ENCODE measurements around the gene UBE2G1. TPM values are rescaled to one million over a fixed set of nuclear protein-coding genes. Genes with fewer than 3 reads are reported as not detected.
"Not testable (repeated sequence)": the region's sequence is repeated elsewhere in the genome, so short reads cannot be mapped to it uniquely, and the experiment has no call there.

Gene UBE2G1
- polyA plus RNA-seq, 2 of the 4 experiments (the other 2 are of a cell fraction), result 86.2 to 117 TPM

GRCh38 chr17:4369557-4370230, 3.2 kb upstream of the UBE2G1 start:
- ChIA-PET POLR2A (no interaction called here), CTCF (interaction anchor here (0.6 to 1.5 kb wide), 2 partner anchors 13 to 48 kb away, joined by 3 read pairs; no protein-coding TSS in a partner anchor)
- FAIRE-seq, result no peak
- Histone ChIP-seq H3K27ac (no peak overlapping the region), H3K9me3 (no peaks in the 10 kb centered on the region), H3K4me1 (peaks cover 6% of the 10 kb centered on the region), H3K4me2 (no peak overlapping the region), H3K4me3 (no peak overlapping the region)
- WGBS (ENCODE audit: missing lambda C conversion rate), result 91% methylated on average over 16 of the region's 16 CpGs
- no peak for TF ChIP-seq ZNF302 (CRISPR knock-in tag; IDR thresholded peaks at IDR 0.05)
- TF ChIP-seq NFE2L2 (conservative IDR thresholded peaks at IDR 0.05; ENCODE audit: low read length), result no peak
- TF ChIP-seq SREBF2 (IDR thresholded peaks at IDR 0.05), result no peak
- no peak for TF ChIP-seq ATOH8 (CRISPR knock-in tag; IDR thresholded peaks at IDR 0.05; ENCODE audit: low read depth)
- no peak for DNase-seq (ENCODE audit: low read depth in 1 of 2, low spot score in 1 of 2)
- no peak for ATAC-seq

DNA sequence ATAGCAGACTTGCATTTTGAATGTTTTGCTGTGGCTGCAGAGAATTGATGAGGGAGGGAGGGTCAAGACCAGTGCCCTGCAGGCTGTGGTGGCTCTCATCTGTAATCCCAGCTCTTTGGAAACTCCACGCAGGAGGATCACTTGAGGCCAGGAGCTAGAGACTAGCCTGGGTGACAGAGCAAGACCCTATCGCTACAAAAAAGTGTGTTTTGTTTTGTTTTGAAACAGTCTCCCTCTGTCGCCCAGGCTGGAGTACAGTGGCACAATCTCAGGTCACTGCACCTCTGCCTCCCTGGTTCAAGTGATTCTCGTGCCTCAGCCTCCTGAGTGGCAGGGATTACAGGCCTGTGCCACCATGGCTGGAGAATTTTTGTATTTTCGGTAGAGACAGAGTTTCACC, 1.9 kb upstream of the UBE2G1 start:
- FAIRE-seq, result no peak
- ChIA-PET CTCF (interaction anchor here (0.6 to 2.2 kb wide), 3 partner anchors 11 to 138 kb away, joined by 4 to 6 read pairs (median 4); no protein-coding TSS in a partner anchor), POLR2A (no interaction called here)
- no peak overlapping the region for H3K4me2 ChIP-seq
- WGBS (ENCODE audit: missing lambda C conversion rate), result 86% methylated on average over 5 of the region's 5 CpGs
- no peak overlapping the region for H3K4me3 ChIP-seq
- H3K4me1 ChIP-seq, result peaks cover 10% of the 10 kb centered on the region
- no peak for ATAC-seq
- no peak overlapping the region for H3K27ac ChIP-seq
- no peaks in the 10 kb centered on the region for H3K9me3 ChIP-seq
- DNase-seq (ENCODE audit: low read depth in 1 of 2, low spot score in 1 of 2), result no peak
- no peak for TF ChIP-seq RCOR1 (IDR thresholded peaks at IDR 0.05; ENCODE audit: low read depth, low read length)

DNA sequence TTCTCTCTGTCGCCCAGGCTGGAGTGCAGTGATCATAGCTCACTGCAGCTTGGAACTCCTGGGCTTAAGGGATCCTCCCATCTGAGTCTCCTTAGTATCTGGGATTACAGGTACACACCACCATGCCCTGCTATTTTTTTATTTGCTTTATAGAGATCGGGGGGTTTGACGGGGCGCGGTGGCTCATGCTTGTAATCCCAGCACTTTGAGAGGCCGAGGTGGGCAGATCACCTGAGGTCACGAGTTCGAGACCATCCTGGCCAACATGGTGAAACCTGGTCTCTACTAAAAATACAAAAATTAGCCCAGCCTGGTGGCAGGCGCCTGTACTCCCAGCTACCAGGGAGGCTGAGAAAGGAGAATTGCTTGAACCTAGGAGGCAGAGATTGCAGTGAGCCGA, 702 bp upstream of the UBE2G1 start:
- DNase-seq (ENCODE audit: low read depth in 1 of 2, low spot score in 1 of 2); FAIRE-seq; H3K9me3 ChIP-seq; ATAC-seq; POLR2A ChIA-PET: not testable (repeated sequence)
- H3K27ac ChIP-seq, result peak overlapping the region; percentile 62 to 96
- peak overlapping the region; percentile 27 for H3K4me3 ChIP-seq
- H3K4me1 ChIP-seq, result peaks cover 10% of the 10 kb centered on the region
- H3K4me2 ChIP-seq, result peak overlapping the region; percentile 79
- CTCF ChIA-PET, result interaction anchor here (0.6 to 2.7 kb wide), 16 partner anchors 12 to 1518 kb away, joined by 3 to 20 read pairs (median 3); no protein-coding TSS in a partner anchor
- WGBS (ENCODE audit: missing lambda C conversion rate), result 87% methylated on average over 10 of the region's 10 CpGs

DNA sequence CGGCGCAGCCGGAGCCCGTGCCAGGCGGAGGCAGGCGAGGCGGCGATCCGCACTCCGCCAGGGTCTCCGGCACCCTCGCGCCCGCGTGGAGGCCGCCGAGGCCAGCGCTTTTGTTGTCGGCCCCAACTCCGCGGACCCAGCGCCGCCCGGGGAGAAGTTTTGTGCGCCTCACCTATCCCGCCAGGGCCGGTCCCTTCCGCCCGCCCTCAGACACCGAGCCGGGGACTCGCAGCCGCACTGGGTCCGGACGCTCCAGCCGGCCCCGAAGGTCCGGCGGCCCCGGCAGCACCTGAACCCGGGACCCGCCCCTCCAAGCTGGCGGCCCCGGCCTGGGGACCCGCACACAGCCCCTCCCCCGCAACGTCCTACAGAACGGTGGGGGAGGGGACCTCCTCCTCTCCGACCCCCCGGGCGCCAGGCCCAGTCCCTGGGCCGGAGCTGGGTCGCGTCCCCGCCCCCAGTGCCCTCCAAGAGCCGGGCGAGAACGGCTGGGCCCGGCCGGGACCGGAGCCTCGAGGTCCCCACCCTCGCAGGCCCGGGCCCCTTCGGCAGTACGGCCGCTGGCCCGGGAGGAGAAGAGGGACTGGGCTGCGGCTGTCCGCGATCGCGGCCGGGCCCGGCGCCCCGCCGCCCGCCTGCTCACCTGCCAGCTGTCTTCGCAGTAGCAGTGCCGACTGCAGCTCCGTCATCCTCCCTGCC, 698 bp downstream of the UBE2G1 start:
- under 1% methylated on average over 38 of the region's 82 CpGs for WGBS (ENCODE audit: missing lambda C conversion rate)
- H3K9me3 ChIP-seq, result no peaks in the 10 kb centered on the region
- peak; percentile 37 to 55 for ATAC-seq
- POLR2A ChIA-PET, result interaction anchor here (0.5 to 1.6 kb wide), 5 partner anchors 13 to 222 kb away, joined by 3 to 4 read pairs (median 3); no protein-coding TSS in a partner anchor
- no peak for FAIRE-seq
- peak overlapping the region; percentile 72 for H3K4me2 ChIP-seq
- CTCF ChIA-PET, result interaction anchor here (0.7 to 2.7 kb wide), 7 partner anchors 28 to 166 kb away, joined by 3 to 20 read pairs (median 4); partner anchors contain the start of gene SPNS2
- DNase-seq (ENCODE audit: low read depth in 1 of 2, low spot score in 1 of 2), result peak in 1 of 2 experiments; percentile 35
- H3K27ac ChIP-seq, result peak overlapping the region; percentile 95 to 96
- peaks cover 13% of the 10 kb centered on the region for H3K4me1 ChIP-seq
- TF ChIP-seq CHD2 (IDR thresholded peaks at IDR 0.05; ENCODE audit: low read length, partially characterized antibody) (peak; percentile 64), JUN (IDR thresholded peaks at IDR 0.05) (0 out of 5 replicates have a peak, but pooled peaks of 1 of the 2 experiments have one; percentile 21), RFX5 (IDR thresholded peaks at IDR 0.05) (no peak), EP300 (IDR thresholded peaks at IDR 0.05) (0 out of 5 replicates have a peak, but pooled peaks of 1 of the 2 experiments have one; percentile 10), ATOH8 (CRISPR knock-in tag; IDR thresholded peaks at IDR 0.05; ENCODE audit: low read depth) (no peak), BCL3 (IDR thresholded peaks at IDR 0.05) (0 out of 3 replicates have a peak, but pooled peaks have one; percentile 21), GATA3 (IDR thresholded peaks at IDR 0.05; ENCODE audit: borderline replicate concordance) (peak; percentile 8; the same call in 1 of the 2 replicates)
- peak overlapping the region; percentile 98 for H3K4me3 ChIP-seq
